Upper lobe of right lung (tissue), 1 donor: ENCODE data around the gene TOPBP1. TPM values are rescaled to one million over a fixed set of nuclear protein-coding genes. Genes with fewer than 3 reads are reported as not detected.

Experiments
- ATAC-seq: fragments of 200-7000 bp; cut with Tn5 transposase; one replicate; pipeline ENCODE4 v1.9.1; 2020; ENCODE audit warnings: mild to moderate bottlenecking, moderate library complexity
- DNase-seq: peaks from one replicate; pipeline ENCODE4 v3.0.0-alpha.2; 2020
- H3K27ac ChIP-seq: fragments of 200-600 bp; one replicate; pipeline ENCODE4 v1.8.0; 2022
- H3K27me3 ChIP-seq: fragments of 200-600 bp; one replicate; pipeline ENCODE4 v1.8.0; 2022; ENCODE audit warnings: mild to moderate bottlenecking
- H3K36me3 ChIP-seq: fragments of 200-600 bp; one replicate; pipeline ENCODE4 v1.8.0; 2022
- H3K4me1 ChIP-seq: fragments of 200-600 bp; one replicate; pipeline ENCODE4 v1.8.0; 2022
- H3K4me3 ChIP-seq: fragments of 200-600 bp; one replicate; pipeline ENCODE4 v1.8.0; 2022; ENCODE audit warnings: mild to moderate bottlenecking
- H3K9me3 ChIP-seq: fragments of 200-600 bp; one replicate; pipeline ENCODE4 v1.8.0; 2022
- CTCF ChIP-seq: fragments of 200-600 bp; IDR thresholded peaks from one replicate; pipeline ENCODE4 v1.8.0; 2022; ENCODE audit warnings: antibody characterized with exemption
- intact Hi-C: fragments of 100-400 bp; cut with DNase I; formaldehyde crosslinking; loops from one replicate; pipeline ENCODE4 v1.11.0; 2022
- total RNA-seq: library from RNA; stranded (reverse); fragmentation: NEBNext Ultra II Directional; extraction: Animal tissue kit (Norgen Biotek cat#: 25700); gene quantifications from one replicate; pipeline ENCODE4 v1.2.1, GENCODE V29; 2021
- donor health status: DM: no; HTN: yes; CAD: no; lungs with severe emphysema.

Gene TOPBP1
- total RNA-seq, 1 donor from 2014 or later, result 18.1 TPM

GRCh38 chr3:133641254-133641653 is 20.5 kb downstream of the TOPBP1 start:
- TF ChIP-seq CTCF, result no peak
- Histone ChIP-seq H3K9me3 (no peaks in the 10 kb centered on the region), H3K4me1 (no peaks in the 10 kb centered on the region), H3K27me3 (no peaks in the 10 kb centered on the region), H3K27ac (no peak overlapping the region), H3K4me3 (no peak overlapping the region), H3K36me3 (peaks cover 61% of the 10 kb centered on the region)
- ATAC-seq, result no peak
- intact Hi-C loops, result no loop called here
- DNase-seq, result no peak

GRCh38 chr3:133633439-133633838 is 28.3 kb downstream of the TOPBP1 start:
- intact Hi-C loops, result no loop called here
- no peak overlapping the region for H3K27ac ChIP-seq
- no peaks in the 10 kb centered on the region for H3K9me3 ChIP-seq
- ATAC-seq, result no peak
- no peaks in the 10 kb centered on the region for H3K27me3 ChIP-seq
- no peak for DNase-seq
- no peak for TF ChIP-seq CTCF
- H3K4me3 ChIP-seq, result no peak overlapping the region
- peaks cover 69% of the 10 kb centered on the region for H3K36me3 ChIP-seq
- H3K4me1 ChIP-seq, result no peaks in the 10 kb centered on the region

- intact Hi-C loops, result no loop called here
- H3K4me1 ChIP-seq, result no peaks in the 10 kb centered on the region
- H3K27ac ChIP-seq, result no peak overlapping the region
- no peak for DNase-seq
- H3K27me3 ChIP-seq, result no peaks in the 10 kb centered on the region
- H3K4me3 ChIP-seq, result no peak overlapping the region
- no peak for ATAC-seq
- no peak for TF ChIP-seq CTCF
- H3K9me3 ChIP-seq, result no peaks in the 10 kb centered on the region
- peaks cover 75% of the 10 kb centered on the region for H3K36me3 ChIP-seq
Measured at GRCh38 chr3:133629146-133629545, 32.6 kb downstream of the TOPBP1 start.

GRCh38 chr3:133627789-133628188 is 34.0 kb downstream of the TOPBP1 start:
- Histone ChIP-seq H3K4me3 (no peak overlapping the region), H3K27ac (no peak overlapping the region), H3K9me3 (no peaks in the 10 kb centered on the region), H3K36me3 (peaks cover 75% of the 10 kb centered on the region), H3K4me1 (no peaks in the 10 kb centered on the region), H3K27me3 (no peaks in the 10 kb centered on the region)
- intact Hi-C loops, result no loop called here
- DNase-seq, result no peak
- no peak for ATAC-seq
- TF ChIP-seq CTCF, result no peak

- Histone ChIP-seq H3K4me1 (no peaks in the 10 kb centered on the region), H3K27ac (no peak overlapping the region), H3K27me3 (no peaks in the 10 kb centered on the region), H3K4me3 (no peak overlapping the region), H3K9me3 (no peaks in the 10 kb centered on the region), H3K36me3 (peaks cover 90% of the 10 kb centered on the region)
- no peak for TF ChIP-seq CTCF
- DNase-seq, result no peak
- intact Hi-C loops, result no loop called here
- no peak for ATAC-seq
Measured at GRCh38 chr3:133620066-133620784, 41.5 kb downstream of the TOPBP1 start.

- intact Hi-C loops, result no loop called here
Measured at GRCh38 chr3:133611534-133611933, 50.2 kb downstream of the TOPBP1 start.

More at GRCh38 chr3:133611534-133611933, 50.2 kb downstream of the TOPBP1 start:
- no peak for TF ChIP-seq CTCF
- Histone ChIP-seq H3K27ac (no peak overlapping the region), H3K27me3 (no peaks in the 10 kb centered on the region), H3K4me3 (no peak overlapping the region), H3K9me3 (no peaks in the 10 kb centered on the region), H3K4me1 (no peaks in the 10 kb centered on the region), H3K36me3 (peaks cover 64% of the 10 kb centered on the region)
- ATAC-seq (no peak), DNase-seq (no peak)
